Activated CD4-positive, CD25-positive, alpha-beta regulatory T cell (primary cell): ENCODE data around the gene USP5.

Experiments used
- DNase-seq, 4 experiments: peaks; one replicate each; lab custom pipeline; 2025; lab: John Stamatoyannopoulos, UW

Gene USP5

DNA sequence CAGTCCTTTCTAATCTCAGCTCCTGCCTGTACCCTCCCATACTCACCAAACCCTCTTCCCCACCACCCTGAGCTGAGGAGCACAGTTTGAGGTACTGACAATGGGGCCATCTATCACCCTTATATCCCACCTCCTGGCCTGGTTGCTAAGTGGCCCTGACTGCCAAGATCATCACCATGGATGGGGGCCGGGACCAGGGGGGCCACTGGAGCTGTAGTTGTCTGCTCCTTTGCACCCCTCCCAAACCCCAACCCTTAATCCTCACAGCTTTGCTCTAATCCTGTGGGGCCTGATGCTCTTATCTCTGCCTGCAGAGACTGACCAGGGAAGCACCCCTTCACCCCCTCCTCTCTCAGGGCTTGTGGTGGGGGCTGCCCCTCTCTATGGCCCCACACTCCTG, 11.6 kb upstream of the USP5 start:
- DNase-seq: no peak

DNA sequence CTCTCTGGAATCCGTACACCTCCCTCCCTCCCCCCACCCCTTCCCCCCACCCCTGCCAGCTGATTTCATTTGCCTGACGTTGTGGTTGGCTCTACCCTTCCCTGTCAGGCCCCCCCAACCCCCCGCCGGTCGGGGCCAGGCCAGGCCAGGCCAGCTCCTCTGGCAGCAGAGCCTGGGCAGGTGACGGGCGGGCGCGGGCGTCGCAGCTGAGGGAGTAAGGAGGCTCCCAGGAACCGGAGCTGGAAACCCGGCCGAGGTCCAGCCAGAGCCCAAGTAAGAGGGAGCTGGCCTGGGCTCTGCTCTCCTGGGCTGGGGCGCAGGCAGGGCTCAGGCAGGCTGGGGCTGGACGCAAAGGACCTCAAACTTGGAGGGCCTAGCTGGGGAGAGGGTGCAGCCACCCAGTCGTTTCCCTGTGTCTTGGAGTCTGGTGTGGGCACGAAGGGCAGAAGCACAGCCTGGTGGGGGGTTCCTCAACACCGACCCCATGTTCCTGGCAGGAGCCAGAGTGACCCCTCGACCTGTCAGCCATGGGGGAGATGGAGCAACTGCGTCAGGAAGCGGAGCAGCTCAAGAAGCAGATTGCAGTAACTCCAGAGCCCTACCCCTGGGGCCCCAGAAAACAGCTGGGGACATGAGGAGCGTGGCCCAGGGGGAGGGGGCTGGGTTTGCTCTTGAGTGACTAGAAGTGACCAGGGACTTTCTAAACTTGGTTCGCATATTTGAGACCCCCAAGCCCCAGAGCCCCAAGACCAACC, 11.0 kb upstream of the USP5 start, which contains the start of gene GNB3:
GNB3 (plus strand) TSS at position 165 of the 755 bp plus-strand sequence; CDS start at position 528, 363 bp downstream.
- DNase-seq: no peak

GRCh38 chr12:6842075-6842474, 9.9 kb upstream of the USP5 start:
- no peak for DNase-seq

GRCh38 chr12:6843118-6843902, 8.6 kb upstream of the USP5 start:
- DNase-seq: no peak

- no peak for DNase-seq
Observed at GRCh38 chr12:6845395-6845794, 6.6 kb upstream of the USP5 start.

DNA sequence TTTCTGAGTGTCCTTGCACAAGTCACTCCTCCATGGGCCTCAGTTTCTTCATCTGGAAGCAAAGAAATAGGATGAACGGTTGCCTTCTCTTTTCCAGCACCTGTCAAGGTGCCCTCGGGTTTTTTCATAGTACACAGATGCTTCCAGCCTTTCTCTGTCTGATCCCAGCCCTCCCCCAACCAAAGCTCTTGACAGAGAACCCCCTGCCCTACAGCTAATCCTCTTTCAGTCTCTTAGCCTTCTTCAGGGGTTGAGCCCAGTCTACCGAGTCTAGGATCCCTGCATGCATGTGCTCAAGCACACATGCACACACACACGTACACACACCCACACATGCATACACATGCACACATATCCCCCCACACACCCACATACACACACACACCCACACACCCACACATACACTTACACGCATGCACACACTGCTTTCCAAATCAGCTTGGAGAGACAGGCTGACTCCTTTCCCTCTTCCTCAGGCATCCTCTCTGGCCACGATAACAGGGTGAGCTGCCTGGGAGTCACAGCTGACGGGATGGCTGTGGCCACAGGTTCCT, 5.6 kb upstream of the USP5 start:
- DNase-seq: no peak

DNA sequence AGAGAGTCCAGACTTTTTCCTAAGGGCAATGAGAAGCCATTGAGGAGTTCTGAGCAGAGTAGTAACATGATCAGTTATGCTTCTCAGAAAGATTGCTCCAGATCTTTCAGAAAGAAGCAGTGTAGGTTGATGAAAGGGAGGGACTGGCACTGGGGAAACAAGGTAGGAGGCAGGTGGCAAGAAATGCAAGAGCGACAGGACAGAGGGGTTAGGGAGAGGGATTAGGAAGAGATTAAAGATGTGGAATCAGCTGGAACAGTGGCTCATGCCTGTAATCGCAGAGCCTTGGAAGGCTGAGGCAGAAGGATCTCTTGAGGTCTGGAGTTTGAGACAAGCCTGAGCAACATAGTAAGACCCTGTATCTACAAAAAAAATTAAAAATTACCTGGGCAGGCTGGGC, 4.3 kb upstream of the USP5 start:
- no peak for DNase-seq

DNA sequence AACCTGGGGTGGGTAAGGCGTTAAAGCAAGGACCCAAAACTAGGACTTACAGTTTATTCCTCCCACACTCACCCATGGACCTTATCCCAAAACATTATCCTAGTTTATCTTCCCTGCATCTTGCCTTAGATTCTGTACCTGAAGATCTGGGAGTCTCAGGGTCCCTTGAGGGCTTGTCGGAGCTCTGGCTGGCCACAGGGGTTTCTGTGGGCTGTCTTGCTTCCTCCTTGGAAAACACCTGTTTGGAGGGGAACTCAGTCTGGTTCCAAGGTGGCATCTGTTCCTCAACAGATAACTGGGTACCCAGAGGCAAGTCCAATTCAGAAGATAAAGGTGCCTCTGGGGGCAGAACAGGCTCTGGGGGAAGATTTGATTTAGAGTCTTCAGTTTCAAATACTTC, 2.5 kb upstream of the USP5 start:
- no peak for DNase-seq

- DNase-seq: no peak
Observed at GRCh38 chr12:6849976-6850560, 1.9 kb upstream of the USP5 start.

DNA sequence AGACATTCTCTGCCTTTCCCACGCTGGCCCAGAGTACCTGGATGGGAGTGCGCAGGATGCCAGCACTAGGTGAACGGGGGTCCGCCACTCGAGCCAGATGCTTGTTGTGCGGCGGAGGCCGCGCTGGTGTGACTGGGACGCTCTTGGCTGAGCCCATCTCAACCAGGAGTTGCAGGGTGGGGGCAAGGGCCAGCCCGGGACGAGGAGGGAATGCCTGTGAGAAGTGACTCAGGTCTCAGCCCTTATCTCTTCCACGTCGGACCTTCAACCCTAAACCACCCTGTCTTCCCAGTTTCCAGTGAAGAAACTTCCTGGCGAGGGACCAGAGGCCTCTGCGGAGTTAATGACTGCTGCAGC, 1.2 kb upstream of the USP5 start:
- DNase-seq: no peak

- DNase-seq: peak; percentile 76 to 85 (median 82)
Observed at GRCh38 chr12:6851153-6851920, 613 bp upstream of the USP5 start, which contains the start of gene CDCA3. TSS of gene CDCA3 (minus strand) at chr12:6851286. CDS start at chr12:6850952, 334 bp downstream.

DNA sequence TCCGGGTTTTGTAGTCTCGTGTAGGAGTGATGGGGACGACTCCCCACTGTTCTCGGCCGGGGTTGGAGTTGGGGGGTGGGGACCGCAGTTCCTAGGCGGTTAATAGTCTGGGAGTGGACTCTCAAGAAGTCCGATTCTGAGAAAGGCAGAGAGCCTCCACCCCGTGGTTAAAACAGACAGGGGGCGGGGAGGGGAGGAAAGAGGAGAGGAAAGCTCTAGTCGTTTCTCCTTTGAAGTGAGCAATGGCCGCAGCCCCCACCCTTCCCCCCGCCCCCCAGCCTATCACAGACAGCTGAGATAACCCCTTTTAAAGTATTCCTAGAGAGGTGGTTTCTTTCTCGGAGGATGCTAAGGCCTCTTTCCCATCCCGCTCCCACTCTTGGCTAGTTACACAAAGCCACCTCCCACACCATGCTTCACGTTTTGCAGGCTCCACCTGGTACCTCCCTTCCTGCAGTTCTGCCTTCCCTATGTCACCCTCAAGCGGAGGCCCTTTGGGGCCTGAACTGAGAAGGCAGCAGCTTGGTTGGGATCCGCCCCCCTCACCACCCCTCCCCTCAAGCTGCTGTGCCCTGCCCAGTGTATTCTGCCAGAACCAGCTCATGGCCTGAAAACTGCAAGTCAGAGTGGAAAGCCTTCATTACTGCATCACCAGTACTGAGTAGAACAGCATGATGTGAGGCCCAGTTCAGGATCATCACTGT, 853 bp downstream of the USP5 start:
- DNase-seq: peak in 3 of 4 experiments; percentile 20 to 67 (median 40)

- DNase-seq: no peak
Observed at GRCh38 chr12:6853626-6854025, 1.7 kb downstream of the USP5 start.

DNA sequence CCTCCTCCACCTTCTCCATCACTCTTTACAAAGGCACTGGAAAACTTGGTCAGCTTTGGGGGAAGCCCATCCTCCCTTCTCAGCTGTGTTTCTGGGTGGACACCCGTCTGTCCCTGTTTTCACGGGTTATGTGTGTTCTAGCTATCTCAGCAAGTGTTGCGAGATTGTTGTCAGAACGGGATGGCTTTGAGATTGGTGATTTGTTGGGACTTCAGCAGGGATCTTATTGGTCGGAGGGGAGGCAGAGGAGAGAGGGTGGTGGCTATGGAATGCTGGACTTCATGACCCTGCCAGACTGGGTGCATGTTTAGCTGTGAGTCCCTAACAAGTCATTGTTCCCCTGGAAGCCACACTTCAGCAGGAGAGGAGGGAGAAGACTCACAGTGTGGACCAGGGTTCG, 2.1 kb downstream of the USP5 start:
- no peak for DNase-seq

GRCh38 chr12:6855322-6855721, 3.4 kb downstream of the USP5 start:
- no peak for DNase-seq

DNA sequence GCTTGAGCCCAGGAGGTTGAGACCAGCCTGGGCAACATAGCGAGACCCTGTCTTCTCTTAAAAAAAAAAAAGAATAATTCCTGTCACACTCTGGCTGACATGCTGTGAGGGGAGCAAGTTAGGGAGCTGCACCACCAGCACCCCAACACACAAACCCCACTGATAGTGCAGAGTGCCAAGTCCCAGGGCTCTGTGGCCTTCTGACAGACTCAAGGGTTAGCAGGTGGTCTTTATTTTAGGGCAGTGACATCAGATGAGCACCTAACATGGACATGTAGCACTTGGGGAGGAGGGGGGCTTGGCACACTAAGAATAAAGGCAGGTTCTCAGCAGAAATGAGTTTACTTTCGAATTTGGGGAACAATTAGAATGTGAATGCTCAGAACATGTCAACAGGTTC, 6.8 kb downstream of the USP5 start:
- no peak for DNase-seq

GRCh38 chr12:6860116-6860515, 8.2 kb downstream of the USP5 start:
- no peak for DNase-seq

DNA sequence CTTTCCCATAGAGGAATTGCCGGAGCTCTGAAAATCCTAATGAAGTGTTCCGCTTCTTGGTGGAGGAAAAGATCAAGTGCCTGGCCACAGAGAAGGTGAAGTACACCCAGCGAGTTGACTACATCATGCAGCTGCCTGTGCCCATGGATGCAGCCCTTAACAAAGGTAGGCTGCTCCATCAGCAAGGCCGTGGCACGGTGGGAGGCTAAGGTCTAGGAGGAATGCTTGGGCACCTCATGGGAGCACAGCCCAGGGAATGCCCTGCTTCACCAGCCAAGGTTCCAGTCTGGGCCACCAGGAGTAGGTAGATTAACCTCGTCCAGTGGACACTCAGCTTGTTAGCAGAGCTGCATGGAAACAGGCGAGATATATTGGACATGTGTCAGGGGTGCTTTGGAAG, 9.0 kb downstream of the USP5 start:
- no peak for DNase-seq

DNA sequence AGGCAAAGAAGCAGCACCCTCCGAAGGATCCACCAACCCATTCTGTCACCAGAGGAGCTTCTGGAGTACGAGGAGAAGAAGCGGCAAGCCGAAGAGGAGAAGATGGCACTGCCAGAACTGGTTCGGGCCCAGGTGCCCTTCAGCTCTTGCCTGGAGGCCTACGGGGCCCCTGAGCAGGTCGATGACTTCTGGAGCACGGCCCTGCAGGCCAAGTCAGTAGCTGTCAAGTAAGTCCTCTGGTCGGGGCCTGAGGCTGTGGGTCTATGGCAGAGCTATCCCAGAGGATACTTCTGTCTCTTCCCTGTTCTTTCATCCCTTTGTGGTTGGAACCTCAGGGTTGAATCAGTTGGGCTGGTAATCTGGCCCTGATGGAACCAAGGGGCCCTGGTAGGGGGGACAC, 9.4 kb downstream of the USP5 start:
- no peak for DNase-seq

- no peak for DNase-seq
Observed at GRCh38 chr12:6863033-6863432, 11.1 kb downstream of the USP5 start.

DNA sequence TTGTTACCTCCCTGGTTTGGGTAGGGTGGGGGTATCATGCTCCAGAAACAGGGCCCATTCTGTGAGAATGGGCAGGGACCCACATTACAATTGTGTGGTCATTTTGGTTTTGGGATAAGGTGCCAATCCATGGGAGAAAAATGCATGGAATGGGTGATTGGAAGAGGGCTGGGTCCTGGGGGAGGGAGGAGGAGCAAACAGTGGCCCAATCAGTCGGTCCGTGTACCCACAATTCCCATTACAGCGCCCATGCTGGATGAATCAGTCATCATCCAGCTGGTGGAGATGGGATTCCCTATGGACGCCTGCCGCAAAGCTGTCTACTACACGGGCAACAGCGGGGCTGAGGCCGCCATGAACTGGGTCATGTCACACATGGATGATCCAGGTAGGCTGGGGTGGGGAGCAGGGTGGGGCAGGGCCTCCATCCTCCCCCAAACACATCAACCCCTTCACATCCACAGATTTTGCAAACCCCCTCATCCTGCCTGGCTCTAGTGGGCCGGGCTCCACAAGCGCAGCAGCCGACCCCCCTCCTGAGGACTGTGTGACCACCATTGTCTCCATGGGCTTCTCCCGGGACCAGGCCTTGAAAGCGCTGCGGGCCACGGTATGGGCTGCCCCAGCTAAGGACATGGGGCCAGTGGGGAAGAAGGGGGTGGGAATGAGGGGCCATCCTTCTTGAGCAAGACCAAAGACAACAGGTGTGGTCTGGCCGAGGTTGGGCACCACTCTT, 11.8 kb downstream of the USP5 start:
- DNase-seq: no peak
